Measurements from ENCODE around the gene FOXP1.
"Not testable (repeated sequence)": the region's sequence is repeated elsewhere in the genome, so short reads cannot be mapped to it uniquely, and the experiment has no call there.

Gene FOXP1

DNA sequence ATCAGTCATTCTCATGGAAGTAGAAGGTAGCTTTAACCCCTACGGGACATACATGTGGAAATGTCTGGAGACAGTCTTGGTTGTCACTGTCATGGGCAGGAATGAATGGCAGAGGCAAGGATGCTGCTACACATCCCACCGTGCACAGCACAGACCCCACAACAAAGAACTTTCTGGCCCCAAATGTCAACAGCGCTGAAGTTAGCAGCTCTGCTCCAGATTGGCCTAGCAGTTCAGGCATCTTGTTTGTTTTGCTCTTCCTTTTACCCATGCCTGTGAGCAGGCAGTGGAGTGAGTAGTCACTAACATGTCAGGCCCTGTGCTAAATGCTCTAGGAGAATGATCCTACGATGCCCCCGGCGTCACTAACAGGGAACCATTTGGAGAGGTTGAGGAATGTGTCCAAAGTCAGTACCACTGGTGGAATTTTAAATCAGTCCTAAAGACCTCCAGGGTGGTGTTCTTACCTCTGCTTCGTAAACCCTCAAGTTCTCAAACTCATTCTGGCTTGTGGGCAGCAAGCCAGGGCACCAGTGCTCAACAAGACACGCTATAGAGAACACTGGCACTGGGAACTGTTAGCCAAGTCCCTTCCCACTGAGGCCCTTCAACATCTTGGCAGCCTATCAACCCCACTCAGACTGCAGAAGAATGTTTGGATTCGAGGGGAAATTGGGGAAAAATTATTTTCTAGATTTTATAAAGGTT, 142.2 kb downstream of the FOXP1 start:
- Histone ChIP-seq H3K27me3 (no peaks in the 10 kb centered on the region), H3K4me1 (peaks cover 0 to 53% (median 33%) of the 10 kb centered on the region in 4 donors), H3K9me3 (no peaks in the 10 kb centered on the region), H3K4me3 (no peak overlapping the region), H3K27ac (no peak overlapping the region), H3K36me3 (no peaks in the 10 kb centered on the region)
- no peak for DNase-seq
- intact Hi-C loops (cut with DNase I; ENCODE audit: low total_unique reads), result no loop called here
- TF ChIP-seq, protein P1, sequence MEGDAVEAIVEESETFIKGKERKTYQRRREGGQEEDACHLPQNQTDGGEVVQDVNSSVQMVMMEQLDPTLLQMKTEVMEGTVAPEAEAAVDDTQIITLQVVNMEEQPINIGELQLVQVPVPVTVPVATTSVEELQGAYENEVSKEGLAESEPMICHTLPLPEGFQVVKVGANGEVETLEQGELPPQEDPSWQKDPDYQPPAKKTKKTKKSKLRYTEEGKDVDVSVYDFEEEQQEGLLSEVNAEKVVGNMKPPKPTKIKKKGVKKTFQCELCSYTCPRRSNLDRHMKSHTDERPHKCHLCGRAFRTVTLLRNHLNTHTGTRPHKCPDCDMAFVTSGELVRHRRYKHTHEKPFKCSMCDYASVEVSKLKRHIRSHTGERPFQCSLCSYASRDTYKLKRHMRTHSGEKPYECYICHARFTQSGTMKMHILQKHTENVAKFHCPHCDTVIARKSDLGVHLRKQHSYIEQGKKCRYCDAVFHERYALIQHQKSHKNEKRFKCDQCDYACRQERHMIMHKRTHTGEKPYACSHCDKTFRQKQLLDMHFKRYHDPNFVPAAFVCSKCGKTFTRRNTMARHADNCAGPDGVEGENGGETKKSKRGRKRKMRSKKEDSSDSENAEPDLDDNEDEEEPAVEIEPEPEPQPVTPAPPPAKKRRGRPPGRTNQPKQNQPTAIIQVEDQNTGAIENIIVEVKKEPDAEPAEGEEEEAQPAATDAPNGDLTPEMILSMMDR (IDR thresholded peaks at IDR 0.05), result no peak

DNA sequence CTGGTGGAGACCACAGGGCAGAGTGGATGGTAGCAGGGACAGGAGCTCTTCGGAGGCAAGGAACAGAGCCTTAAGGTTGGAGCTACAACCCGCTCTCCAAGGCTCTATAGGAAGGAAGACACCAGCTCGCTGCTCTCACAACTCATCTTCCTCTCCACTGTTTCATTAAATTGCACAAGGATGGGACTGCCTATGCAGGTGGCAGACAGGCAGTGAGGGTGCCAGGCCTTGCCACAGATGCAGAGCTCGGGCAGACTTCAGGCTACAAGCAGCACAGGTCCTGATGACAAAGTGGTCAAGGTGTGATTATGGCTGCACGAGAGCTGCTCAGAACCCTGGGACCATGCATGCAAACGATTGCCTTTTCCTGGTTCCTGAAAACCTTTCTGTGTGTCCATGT, 144.6 kb downstream of the FOXP1 start:
- Histone ChIP-seq H3K4me3 (no peak overlapping the region), H3K27me3 (no peaks in the 10 kb centered on the region), H3K36me3 (no peaks in the 10 kb centered on the region), H3K27ac (no peak overlapping the region), H3K4me1 (peaks cover 0 to 53% (median 35%) of the 10 kb centered on the region in 4 donors), H3K9me3 (no peaks in the 10 kb centered on the region)
- intact Hi-C loops (cut with DNase I; ENCODE audit: low total_unique reads), result no loop called here
- no peak for DNase-seq
- TF ChIP-seq, protein P1 (IDR thresholded peaks at IDR 0.05), result no peak

DNA sequence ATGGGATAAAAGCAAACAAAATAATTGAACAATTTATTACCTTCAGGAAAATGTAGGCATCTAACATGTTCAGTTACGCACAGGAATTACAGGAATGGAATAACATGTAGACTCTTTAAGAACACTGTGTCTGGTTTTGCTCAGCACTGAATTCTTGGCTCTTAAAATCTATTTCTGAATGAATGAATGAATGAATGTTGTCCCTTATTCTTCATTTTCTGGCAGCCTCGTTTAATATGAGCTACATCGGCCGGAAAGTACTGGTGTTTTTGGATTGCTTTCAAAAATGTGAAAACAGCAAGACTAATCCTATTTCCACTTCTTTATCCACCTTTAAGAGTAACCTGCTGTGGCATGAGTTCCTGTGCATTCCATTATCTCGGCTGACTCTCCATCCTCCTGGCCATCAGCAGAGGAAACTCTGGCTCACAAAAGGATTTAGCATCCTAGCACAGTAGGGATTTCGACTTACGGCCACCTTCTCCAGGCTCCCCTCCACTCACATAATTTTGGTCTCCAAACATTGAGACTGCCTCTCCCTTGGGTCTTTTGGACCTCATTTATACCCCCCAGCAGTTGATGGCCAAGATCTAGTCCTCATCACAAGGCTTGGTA, 145.3 kb downstream of the FOXP1 start:
- intact Hi-C loops (cut with DNase I; ENCODE audit: low total_unique reads), result no loop called here
- Histone ChIP-seq H3K9me3 (no peaks in the 10 kb centered on the region), H3K27me3 (no peaks in the 10 kb centered on the region), H3K27ac (no peak overlapping the region), H3K4me3 (no peak overlapping the region), H3K4me1 (peaks cover 0 to 53% (median 39%) of the 10 kb centered on the region in 4 donors), H3K36me3 (no peaks in the 10 kb centered on the region)
- TF ChIP-seq, protein P1 (IDR thresholded peaks at IDR 0.05), result no peak
- DNase-seq, result no peak

DNA sequence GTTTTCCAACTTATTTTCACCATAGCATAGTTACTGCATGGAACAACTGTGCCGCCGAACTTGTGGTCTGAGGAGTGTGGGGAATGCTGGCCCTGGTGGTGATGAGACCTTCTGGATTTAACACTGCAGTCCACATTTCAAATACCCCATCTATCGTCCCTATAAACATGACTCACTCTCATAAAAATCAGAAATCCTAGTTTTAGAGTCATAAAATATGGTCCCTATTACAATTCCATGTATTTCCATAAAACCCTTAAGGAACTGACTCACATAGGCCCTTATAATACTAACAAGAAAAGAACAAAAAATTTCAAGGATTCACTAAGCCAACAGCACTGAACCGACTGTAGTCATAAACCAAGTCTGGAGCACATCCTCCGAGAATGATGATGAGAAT, 147.2 kb downstream of the FOXP1 start:
- no peak overlapping the region for H3K4me3 ChIP-seq
- no peaks in the 10 kb centered on the region for H3K9me3 ChIP-seq
- H3K4me1 ChIP-seq, result peaks cover 0 to 56% (median 35%) of the 10 kb centered on the region in 4 donors
- H3K27me3 ChIP-seq, result no peaks in the 10 kb centered on the region
- no peak overlapping the region for H3K27ac ChIP-seq
- intact Hi-C loops (cut with DNase I; ENCODE audit: low total_unique reads), result no loop called here
- no peak for DNase-seq
- TF ChIP-seq, protein P1 (IDR thresholded peaks at IDR 0.05), result no peak
- no peaks in the 10 kb centered on the region for H3K36me3 ChIP-seq

GRCh38 chr3:71435836-71436235, 147.7 kb downstream of the FOXP1 start:
- H3K36me3 ChIP-seq; H3K9me3 ChIP-seq; DNase-seq; H3K4me3 ChIP-seq; H3K27me3 ChIP-seq; intact Hi-C loops (cut with DNase I; ENCODE audit: low total_unique reads); H3K27ac ChIP-seq: not testable (repeated sequence)
- peaks cover 0 to 51% (median 30%) of the 10 kb centered on the region in 4 donors for H3K4me1 ChIP-seq

GRCh38 chr3:71433631-71434030, 149.9 kb downstream of the FOXP1 start:
- Histone ChIP-seq H3K36me3 (no peaks in the 10 kb centered on the region), H3K4me1 (peaks cover 0 to 45% (median 32%) of the 10 kb centered on the region in 4 donors), H3K4me3 (no peak overlapping the region), H3K27me3 (no peaks in the 10 kb centered on the region), H3K9me3 (no peaks in the 10 kb centered on the region), H3K27ac (no peak overlapping the region)
- no peak for DNase-seq
- TF ChIP-seq, protein P1 (IDR thresholded peaks at IDR 0.05), result no peak
- intact Hi-C loops (cut with DNase I; ENCODE audit: low total_unique reads), result no loop called here

Measured in tibial artery (tissue), 4 donors.